Hepatic stellate cell (primary cell): ENCODE data around the gene CLCNKB.
"Not testable (repeated sequence)": the region's sequence is repeated elsewhere in the genome, so short reads cannot be mapped to it uniquely, and the experiment has no call there.

Experiments
- DNase-seq: peaks from one replicate; pipeline ENCODE4 v3.0.0; 2011; ENCODE audit warnings: low spot score

CLCNKB gene

DNA sequence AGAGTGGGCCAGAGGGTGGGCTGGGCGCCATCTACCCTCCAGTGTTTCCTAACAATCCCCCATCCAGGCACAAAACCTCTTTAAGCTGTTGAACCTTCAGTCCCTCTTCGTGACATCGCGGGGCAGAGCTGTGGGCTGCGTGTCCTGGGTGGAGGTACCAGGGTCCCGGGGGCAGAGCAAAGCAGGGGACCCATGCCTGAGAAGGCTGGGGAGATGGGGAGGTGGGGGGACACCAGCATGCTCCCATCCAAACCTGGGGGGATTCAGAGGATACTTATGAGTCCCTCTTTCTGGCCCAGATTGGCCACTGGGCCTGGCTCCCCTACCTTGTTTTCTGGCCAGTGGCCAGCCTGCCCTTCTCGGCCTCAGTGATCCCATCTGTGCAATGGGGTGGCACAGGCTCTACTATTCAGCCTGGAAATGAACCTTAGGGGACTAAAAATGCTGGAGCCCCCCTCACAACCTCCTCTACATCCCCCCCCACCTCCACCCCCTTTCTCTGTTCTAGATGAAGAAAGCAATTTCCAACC is 10.4 kb upstream of the CLCNKB start:
- DNase-seq, result not testable (repeated sequence)

DNA sequence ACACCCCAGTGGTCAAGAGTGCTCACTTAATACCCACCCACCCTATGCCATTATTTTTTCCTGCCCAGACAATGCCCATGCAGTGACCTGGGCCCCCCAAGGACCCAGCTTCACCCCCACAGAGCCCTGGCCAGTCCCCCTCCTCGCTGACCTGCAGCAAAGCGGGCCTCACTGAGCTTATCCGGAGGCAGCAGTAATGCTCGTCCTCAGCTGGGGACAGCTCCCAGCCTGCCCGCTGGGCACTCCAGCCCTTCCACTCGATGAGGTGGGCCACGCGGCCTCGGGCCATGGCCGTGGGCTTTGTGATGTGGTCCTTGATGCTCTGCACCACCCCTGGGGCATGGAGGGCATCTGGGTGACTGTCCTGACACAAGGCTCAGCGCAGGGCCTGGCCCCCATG is 7.1 kb upstream of the CLCNKB start:
- DNase-seq, result not testable (repeated sequence)

DNA sequence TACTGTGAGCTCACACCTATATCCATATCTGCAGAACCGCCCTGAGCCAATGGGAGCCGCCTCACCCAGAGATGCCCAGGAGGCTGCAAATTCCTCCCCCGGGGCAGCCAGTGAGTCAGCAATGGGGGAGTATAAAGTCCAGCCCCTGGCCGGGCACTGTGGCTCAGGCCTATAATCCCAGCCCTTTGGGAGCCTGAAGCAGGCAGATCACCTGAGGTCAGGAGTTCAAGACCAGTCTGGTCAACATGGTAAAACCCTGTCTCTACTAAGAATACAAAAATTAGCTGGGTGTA is 5.0 kb upstream of the CLCNKB start:
- no peak for DNase-seq

DNA sequence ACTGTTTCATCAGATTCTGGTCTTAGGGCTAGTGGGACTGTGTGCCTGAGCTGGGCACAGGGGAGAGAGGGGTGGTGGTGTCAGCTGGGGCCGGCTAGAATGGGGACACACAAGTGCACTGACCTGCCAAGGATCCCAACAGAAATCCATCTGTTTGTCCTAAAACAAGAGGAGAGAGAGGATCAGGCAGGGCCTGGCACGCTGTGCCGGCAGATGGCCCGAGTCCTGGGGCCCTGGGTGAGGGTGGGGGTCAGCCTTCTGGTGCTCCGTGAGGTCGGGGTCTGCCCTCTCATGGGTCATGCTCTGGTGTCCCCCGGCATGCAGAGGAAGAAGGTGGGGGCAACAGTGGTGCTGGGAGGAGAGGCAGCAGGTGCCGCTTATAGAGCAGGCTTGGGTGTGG is 3.7 kb upstream of the CLCNKB start:
- not testable (repeated sequence) for DNase-seq

DNA sequence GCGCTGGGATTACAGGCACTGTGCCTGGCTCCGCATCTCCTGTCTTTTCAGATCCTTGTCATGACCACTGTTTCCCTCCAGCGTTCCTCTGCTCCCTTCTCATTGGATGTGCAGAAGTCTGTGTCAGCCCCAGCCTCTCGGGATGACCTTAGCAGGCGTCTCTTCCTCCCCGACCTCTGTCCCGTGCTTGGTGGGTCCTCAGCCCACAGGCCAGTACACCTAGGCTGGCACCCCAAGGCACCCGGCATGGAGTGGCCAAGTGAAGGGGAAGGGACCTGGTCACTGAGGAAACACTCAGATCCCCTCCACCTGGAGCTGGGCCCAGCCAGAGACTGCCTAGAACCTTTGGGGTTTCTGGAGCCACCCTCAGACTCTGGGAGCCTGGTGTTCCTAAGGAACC is 2.4 kb upstream of the CLCNKB start:
- DNase-seq, result no peak

DNA sequence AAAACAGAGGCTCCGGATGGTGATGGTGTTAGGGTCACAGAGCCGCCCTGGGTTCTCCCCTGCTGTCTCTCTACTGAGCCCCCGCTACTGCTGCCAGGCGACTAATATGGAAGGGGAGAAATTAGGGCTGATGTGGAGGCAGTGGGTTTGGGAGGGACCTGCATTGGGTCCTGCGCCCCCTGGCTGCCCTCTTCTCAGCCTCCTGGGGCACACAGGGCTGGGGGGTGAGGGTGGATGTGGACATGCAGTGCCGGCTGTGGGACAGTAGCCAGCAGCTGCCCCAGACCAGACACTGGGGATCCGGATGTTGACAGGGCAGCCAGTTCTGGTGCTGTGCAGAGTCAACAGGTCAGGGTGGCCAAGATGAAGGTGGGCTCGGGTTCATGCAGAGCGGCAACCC is 1.5 kb upstream of the CLCNKB start:
- no peak for DNase-seq

DNA sequence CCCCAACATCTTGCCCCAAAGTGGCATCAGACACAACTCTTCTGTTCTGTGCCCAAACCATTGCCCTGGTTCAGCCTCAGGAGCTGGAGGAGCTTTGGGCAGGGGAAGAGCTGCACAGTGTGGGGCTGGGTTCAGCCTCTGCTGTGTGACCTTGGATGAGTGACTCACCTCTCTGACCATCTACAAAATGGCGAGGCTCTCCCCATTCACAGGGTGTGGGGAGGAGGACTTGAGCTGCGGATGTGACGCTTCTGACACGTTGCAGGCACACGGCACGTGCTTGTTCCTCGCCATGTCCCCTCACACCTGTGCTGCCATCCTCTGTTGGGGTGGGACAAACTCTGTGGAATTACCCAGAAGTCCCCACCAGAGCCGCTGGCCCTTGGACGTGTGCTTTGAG is 928 bp upstream of the CLCNKB start:
- DNase-seq, result not testable (repeated sequence)

DNA sequence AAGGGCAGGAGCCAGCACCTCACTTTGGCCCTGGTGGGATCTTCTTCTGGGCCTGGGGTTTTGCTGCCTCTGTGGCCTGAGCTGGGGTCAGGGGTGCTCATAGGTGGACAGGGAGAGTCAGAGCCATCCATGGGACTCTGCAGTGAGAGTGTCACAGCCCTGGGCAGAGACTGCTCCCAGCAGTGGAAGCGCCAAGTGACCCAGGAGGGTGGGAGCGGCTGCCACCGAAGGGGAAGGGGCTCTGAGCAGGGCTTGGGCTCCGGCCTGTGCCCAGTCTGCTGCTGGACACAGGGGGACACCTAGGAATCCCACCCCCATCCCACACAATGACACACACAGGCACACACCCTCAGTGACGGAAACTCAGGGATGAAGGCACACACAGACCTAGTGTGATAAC is 368 bp downstream of the CLCNKB start:
- no peak for DNase-seq

DNA sequence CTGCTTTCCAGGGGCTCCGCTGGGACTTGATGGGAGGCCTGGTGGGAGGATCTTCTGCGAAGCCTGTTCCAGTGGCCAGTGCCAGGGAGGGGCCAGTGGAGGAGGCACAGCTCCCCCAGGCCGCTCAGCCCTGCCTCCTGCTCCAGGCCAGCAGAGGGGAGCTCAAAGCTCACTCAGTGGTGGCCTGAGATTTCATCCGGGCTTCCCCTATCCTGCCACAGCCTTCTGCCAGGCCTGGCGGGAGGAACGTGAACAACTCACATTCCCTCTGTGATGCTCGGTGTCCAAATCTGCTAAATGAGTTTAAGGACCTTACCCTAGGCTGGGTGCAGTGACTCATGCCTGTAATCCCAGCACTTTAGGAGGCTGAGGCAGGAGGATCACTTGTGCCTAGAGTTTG is 3.3 kb downstream of the CLCNKB start:
- no peak for DNase-seq

DNA sequence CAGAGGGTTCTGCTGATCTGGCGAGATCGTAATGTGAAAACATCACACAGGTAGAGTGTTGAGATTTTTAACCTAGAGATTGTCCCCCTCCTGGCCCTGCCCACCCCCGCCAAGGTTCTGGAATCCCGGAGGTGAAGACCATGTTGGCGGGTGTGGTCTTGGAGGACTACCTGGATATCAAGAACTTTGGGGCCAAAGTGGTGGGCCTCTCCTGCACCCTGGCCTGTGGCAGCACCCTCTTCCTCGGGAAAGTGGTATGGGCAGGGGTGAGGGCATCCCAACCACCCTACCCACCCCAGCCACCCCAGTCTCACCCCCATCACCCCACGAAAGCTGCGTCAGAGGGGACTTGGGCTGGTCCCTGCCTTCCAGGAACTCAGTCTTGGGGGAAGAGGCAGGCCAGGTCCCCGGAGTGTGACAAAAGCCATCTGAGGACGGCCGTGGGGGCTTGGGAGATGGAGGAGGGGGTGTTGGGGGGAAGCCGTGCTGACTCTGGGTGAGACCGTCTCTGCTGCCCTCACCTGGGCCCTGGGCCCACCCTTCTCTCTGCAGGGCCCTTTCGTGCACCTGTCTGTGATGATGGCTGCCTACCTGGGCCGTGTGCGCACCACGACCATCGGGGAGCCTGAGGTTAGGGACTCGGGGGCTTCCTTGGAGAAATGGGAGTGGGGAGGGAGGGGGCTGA is 4.4 kb downstream of the CLCNKB start:
- DNase-seq, result no peak

DNA sequence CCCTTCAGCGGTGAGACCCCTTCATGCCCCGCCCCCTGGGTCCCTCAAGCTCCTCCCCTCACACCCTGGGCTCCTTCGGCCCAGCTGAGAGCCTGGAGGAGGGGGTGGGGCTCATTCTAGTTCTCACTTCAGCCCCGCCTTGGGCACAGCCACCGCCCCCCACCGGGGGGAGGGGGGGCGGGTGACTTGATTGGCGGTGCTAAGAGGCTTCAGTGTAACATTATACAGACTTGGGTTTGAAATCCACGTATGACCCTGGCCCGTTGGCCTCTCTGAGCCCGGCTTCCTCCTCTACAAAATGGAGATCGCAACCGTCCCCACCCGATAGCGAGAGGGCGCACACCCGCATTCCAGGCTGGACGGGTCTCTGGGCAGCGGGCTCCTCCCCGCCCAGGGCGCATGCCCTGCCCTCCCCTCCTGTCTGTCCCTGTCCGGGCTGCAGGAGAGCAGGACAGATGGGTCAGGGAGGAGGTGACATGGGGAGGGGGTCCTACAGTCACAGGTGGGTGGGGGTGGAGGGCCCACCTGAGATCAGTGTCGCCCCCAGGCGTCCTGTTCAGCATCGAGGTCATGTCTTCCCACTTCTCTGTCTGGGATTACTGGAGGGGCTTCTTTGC is 5.1 kb downstream of the CLCNKB start:
- no peak for DNase-seq

DNA sequence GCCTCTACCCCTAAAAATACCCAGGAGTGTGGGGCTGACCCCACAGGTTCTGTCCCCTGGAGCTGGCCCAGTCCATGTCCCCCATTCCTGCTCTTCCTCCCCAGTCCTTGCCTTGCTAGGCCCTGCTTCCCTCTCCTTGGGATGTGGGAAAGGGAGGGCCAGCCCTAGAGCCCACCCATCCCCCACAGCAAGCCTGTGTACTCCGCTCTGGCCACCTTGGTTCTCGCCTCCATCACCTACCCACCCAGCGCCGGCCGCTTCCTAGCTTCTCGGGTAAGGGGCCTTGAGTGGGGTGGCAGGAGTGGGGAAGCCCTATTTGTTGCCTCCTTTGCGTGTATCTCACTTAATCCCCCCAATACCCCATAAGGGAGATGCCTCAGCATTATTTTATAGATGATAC is 6.7 kb downstream of the CLCNKB start:
- DNase-seq, result no peak

DNA sequence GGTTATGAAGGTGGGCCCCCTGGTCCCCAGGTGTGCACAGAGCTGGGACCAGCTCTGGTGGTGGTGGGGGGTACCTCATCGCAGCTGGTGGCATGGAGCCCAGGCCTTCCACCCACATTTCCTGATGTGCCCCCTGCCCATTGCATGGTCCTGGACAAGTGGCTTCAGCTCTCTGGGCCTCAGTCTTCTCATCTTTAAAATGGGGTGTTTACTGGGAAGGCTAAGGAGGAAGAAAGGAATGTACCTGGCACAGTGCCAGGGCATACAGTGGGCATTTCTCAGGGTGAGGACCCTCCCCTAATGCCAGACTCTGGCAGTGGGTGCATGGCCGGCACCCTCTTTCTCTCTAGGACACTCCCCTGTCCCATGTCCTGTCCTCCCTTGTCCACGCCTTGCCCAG is 7.5 kb downstream of the CLCNKB start:
- DNase-seq, result no peak

DNA sequence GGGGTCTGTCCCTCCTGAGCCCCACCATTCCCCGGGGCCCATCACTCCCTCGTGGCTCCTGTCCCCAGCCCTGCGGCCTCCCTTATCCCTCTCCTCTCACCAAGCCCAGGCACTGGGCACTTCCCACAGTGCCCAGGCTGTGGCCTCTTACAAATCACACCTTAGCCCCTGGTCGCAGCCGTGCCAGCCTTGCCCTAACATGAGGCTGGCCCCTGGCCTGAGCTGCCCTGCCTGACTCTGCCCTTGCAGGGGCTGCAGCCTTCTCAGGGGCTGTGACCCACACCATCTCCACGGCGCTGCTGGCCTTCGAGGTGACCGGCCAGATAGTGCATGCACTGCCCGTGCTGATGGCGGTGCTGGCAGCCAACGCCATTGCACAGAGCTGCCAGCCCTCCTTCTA is 8.4 kb downstream of the CLCNKB start:
- DNase-seq, result not testable (repeated sequence)

DNA sequence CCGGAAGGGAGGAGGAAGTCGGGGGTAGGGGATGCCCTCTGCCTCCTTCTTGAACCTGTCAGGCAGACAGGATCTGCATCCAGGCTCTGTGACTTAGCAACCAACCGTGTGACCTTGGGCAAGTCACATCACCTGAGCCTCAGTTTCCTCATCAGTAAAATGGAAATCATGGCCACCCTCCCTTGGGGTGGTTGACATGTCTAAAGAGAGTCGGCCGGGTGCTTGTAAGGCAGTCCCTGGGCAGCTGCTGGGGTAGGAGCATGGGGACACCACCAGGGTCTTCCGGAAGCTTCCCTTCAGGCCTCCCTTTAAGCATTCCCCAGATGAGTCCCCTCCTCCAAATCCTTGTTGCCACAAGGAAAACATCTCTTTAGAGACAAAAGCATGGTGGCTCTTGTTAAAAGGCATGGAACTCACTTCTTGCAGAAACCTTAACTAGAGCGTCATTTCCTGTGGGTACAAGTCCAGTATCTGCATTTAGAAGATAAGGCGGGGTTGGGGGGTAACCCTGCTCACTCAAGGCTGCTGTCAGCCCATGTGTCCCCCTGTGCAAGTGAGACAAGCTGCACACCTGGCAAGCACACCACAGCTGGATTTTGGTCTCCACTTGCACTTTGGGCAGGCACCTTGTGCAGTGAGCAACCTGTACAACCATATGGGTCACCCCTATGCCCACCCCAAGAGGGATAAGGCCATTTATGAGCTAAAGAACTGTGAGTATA is 10.4 kb downstream of the CLCNKB start:
- no peak for DNase-seq

DNA sequence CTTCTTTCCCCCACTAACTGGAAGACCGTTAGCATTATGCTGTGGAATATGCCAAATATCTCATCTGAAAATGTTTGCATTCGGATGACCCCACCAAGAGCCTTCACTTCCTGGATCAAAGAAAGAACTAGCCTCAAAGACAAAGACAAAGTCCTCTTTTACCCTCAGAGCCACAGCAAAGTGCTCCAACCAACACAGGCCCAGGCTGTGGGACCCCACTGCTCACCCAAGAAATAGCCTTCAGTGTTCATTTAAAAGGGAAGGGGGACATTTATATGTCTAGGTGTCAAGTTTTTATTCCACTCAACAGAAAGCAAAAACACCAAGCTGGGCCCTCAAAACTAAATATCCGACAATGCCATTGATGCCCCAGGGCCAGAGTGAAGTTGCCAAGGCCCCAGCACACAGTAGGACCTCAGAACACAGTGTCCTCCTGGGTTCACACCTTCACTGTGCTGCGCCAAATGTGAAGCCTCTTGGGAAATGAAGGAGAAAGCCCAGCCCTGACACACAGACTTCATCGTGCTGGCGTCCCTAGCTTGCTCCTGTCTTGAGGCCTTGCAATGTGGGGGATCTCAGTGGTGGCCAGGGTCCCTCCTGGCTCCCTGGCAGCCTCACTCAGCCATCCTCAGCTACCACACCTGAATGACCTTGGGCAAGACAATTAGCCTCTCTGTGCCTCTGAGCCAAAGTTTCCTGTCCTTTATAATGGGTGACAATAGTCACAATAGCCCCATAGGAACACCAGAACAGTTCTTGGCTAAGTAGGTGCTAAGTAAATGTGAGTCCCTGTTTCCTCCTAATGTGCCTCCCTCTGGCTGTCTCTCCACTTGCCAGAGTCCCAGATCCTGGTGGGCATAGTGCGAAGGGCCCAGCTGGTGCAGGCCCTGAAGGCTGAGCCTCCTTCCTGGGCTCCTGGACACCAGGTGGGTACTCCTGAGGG is 11.3 kb downstream of the CLCNKB start:
- DNase-seq, result no peak

DNA sequence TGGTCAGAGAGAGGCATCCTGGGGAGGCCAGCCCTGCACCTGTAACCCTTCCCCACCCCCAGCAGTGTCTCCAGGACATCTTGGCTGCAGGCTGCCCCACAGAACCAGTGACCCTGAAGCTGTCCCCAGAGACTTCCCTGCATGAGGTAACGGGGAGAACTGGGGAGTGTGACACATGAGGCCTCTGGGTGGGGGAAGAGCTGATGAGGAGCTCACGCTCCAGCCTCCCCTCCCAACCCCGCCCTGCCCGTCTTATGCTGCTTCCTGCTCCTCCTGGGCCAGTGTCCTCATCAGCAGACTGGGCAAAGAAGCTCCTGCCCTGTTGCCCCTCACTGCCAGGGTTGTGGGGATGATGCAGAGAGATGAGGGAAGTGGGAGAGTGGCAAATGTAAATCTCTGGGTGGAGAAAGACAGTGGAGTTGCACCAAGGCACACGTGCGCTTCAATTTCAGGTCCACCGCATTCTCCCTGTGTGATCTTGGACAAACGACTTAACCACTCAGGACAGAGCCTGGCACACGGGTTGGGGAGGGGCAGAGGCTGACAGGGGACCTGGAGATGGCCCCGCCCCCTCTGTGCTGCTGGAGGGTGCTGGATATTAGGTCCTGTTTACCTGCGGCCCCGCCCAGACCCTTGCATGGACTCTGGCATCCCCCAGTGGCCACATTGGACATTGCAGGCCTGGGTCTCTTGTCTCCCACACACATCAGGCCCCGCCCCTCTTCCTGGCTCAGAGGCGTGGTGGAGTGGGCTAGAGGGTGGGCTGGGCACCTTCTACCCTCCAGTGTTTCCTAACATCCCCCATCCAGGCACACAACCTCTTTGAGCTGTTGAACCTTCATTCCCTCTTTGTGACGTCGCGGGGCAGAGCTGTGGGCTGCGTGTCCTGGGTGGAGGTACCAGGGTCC is 12.3 kb downstream of the CLCNKB start:
- peak; percentile 88 for DNase-seq

DNA sequence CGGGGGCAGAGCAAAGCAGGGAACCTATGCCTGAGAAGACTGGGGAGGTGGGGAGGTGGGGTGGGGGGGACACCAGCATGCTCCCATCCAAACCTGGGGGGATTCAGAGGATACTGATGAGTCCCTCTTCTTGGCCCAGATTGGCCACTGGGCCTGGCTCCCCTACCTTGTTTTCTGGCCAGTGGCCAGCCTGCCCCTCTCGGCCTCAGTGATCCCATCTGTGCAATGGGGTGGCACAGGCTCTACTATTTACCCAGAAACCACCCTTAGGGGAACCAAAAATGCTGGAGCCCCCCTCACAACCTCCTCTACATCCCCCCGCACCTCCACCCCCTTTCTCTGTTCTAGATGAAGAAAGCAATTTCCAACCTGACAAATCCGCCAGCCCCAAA is 12.9 kb downstream of the CLCNKB start:
- DNase-seq, result not testable (repeated sequence)

DNA sequence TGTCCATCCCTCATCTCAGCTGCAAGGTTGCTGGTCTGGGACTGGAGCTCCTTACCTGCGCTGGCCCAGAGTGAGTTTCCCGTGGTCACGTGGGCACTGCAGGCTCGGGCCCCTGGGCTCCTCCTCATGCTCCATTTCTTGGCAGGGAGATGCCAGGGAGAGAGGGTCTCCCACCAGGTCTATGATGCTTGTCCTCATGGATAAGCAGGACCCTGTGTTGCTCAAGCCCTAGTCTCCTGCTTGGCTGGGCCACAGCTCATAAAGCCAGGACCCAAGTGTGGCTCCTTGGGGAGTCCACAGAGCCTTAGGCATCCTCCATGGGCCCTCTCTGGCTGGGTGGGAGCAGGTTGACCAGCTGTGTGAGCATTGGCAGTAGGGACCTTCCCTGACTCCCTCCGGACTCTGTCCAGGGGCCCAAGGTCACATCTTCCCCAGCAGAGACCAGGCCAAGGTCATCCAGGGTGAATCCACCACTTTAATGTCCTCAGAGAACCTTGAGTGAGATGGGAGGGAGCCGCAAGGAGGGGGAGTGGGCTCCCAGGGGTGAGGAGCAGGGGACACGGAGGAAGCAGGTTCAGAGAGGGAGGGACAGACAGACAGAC is 13.8 kb downstream of the CLCNKB start:
- not testable (repeated sequence) for DNase-seq

DNA sequence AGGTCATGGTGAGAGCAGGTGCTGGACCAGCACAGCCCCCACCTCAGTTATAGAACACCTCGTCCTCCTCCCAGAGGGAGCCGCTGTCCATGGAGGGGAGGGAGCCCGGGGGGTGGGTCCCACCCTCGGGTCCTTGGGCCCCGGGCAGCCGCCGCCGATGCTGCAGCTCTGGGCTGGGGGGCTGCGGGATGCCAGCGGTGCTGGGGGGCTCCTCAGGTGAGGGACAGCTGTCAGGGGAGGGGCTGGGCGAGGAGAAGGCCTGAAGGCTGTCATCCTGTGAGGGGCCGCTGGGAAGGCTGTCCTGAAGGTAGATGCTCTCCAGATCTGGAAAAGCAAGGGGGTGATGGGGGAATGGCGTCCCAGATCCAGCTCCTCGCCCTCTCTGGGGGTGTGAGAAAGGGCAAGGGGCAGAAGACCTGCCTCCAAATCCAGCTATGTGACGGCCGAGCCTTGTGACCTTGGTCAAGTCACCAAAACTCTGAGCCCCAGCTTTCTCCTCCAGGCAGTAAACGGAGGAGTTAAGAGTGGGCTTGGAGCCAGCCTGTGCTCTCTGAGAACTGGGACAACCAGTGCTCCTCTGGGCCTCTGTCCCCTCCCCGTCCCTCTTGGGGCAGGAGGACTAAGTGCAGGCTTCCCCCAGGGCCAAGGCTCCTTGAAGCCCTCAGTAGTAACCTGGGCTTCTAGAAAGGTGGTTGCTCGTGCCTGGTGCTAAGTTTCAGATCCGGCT is 15.0 kb downstream of the CLCNKB start:
- not testable (repeated sequence) for DNase-seq
